HG03457 (cell line): ENCODE measurements around the gene ZBTB1.
"Not testable (repeated sequence)": the region's sequence is repeated elsewhere in the genome, so short reads cannot be mapped to it uniquely, and the experiment has no call there.

Experiments
- ATAC-seq: cut with Tn5 transposase; IDR thresholded peaks from one replicate; pipeline ENCODE4 v1.9.1; 2021; ENCODE audit warnings: moderate number of reproducible peaks; ENCODE audit not compliant: unreplicated experiment

ZBTB1 gene

GRCh38 chr14:64522591-64523355 lies 18.2 kb downstream of the ZBTB1 start:
- no peak for ATAC-seq

GRCh38 chr14:64525354-64525753 lies 20.8 kb downstream of the ZBTB1 start:
- no peak for ATAC-seq

- no peak for ATAC-seq
These were observed 27.0 kb downstream of the ZBTB1 start for GRCh38 chr14:64531567-64531966.

GRCh38 chr14:64536488-64537245 lies 32.1 kb downstream of the ZBTB1 start:
- ATAC-seq: no peak

GRCh38 chr14:64540208-64541202 lies 35.9 kb downstream of the ZBTB1 start, which contains the start of gene HSPA2:
HSPA2 (plus strand) TSS chr14:64540741; CDS start chr14:64540850, 109 bp downstream.
- ATAC-seq: peak; percentile 89

GRCh38 chr14:64541261-64541971 lies 36.8 kb downstream of the ZBTB1 start:
- no peak for ATAC-seq

- no peak for ATAC-seq
These were observed 37.6 kb downstream of the ZBTB1 start for GRCh38 chr14:64541972-64542835.

- ATAC-seq: no peak
These were observed 38.2 kb downstream of the ZBTB1 start for GRCh38 chr14:64542836-64543201.

GRCh38 chr14:64544607-64545312 lies 40.2 kb downstream of the ZBTB1 start:
- ATAC-seq: no peak

- no peak for ATAC-seq
These were observed 44.4 kb downstream of the ZBTB1 start for GRCh38 chr14:64549016-64549415.

- no peak for ATAC-seq
These were observed 45.4 kb downstream of the ZBTB1 start, which contains the start of gene PPP1R36 for GRCh38 chr14:64549791-64550620. PPP1R36 (plus strand) TSS chr14:64549961; CDS start chr14:64549998, 37 bp downstream.

- ATAC-seq: no peak
These were observed 46.2 kb downstream of the ZBTB1 start for GRCh38 chr14:64550621-64551333.

- ATAC-seq: no peak
These were observed 50.0 kb downstream of the ZBTB1 start for GRCh38 chr14:64554556-64554955.

- no peak for ATAC-seq
These were observed 52.0 kb downstream of the ZBTB1 start for GRCh38 chr14:64556526-64556925.

- not testable (repeated sequence) for ATAC-seq
These were observed 53.6 kb downstream of the ZBTB1 start for GRCh38 chr14:64558216-64558615.

GRCh38 chr14:64561631-64562030 lies 57.1 kb downstream of the ZBTB1 start:
- ATAC-seq: no peak

GRCh38 chr14:64562436-64562835 lies 57.9 kb downstream of the ZBTB1 start:
- no peak for ATAC-seq
